Osteoblast (primary cell): ENCODE measurements around the gene SIRPG. TPM values are rescaled to one million over a fixed set of nuclear protein-coding genes. Genes with fewer than 3 reads are reported as not detected.

Experiments used
- DNase-seq: peaks from one replicate; pipeline ENCODE4 v3.0.0; 2011; ENCODE audit warnings: low spot score, mixed read lengths; ENCODE audit not compliant: insufficient read length; ENCODE audit errors: missing footprints
- H2AFZ ChIP-seq: 2 replicates; pipeline ENCODE4 v1.6.0; 2011; ENCODE audit warnings: mild to moderate bottlenecking, low read length
- H3K27ac ChIP-seq: 2 replicates; pipeline ENCODE4 v1.5.1; 2011; ENCODE audit warnings: mild to moderate bottlenecking, low read depth, low read length, moderate library complexity
- H3K27me3 ChIP-seq: 2 replicates; pipeline ENCODE4 v1.6.0; 2012; ENCODE audit warnings: mild to moderate bottlenecking, control low read depth, inconsistent platforms, low read length, moderate library complexity; ENCODE audit not compliant: insufficient read depth
- H3K36me3 ChIP-seq: 2 replicates; pipeline ENCODE4 v1.5.1; 2011; ENCODE audit warnings: mild to moderate bottlenecking, low read length, control low read depth, moderate library complexity; ENCODE audit not compliant: insufficient read depth
- H3K4me1 ChIP-seq: 2 replicates; pipeline ENCODE4 v1.5.1; 2011; ENCODE audit warnings: mild to moderate bottlenecking, low read length, control low read depth, moderate library complexity; ENCODE audit not compliant: insufficient read depth
- H3K4me2 ChIP-seq: 2 replicates; pipeline ENCODE4 v1.6.0; 2011; ENCODE audit warnings: mild to moderate bottlenecking, low read length; ENCODE audit not compliant: insufficient read depth
- H3K4me3 ChIP-seq: fragments of 200-600 bp; sonication (generic); 3 replicates; pipeline ENCODE4 v1.5.1; 2012; ENCODE audit warnings: mild to moderate bottlenecking, low read length, inconsistent platforms; ENCODE audit not compliant: insufficient read depth
- H3K79me2 ChIP-seq: 2 replicates; pipeline ENCODE4 v1.6.0; 2012; ENCODE audit warnings: mild to moderate bottlenecking, low read length, control low read depth, inconsistent platforms; ENCODE audit not compliant: insufficient read depth
- H3K9me3 ChIP-seq: 2 replicates; pipeline ENCODE4 v1.5.1; 2011; ENCODE audit warnings: low read depth, low read length, control low read depth
- H4K20me1 ChIP-seq: 2 replicates; pipeline ENCODE4 v1.6.0; 2012; ENCODE audit warnings: mild to moderate bottlenecking, low read length, control low read depth; ENCODE audit not compliant: insufficient read depth
- CTCF ChIP-seq: IDR thresholded peaks from 2 replicates; pipeline ENCODE4 v1.5.1; 2011; ENCODE audit warnings: mild to moderate bottlenecking, low read depth, low read length, moderate library complexity; ENCODE audit errors: extremely low read depth
- total RNA-seq: library from RNA; depleted of rRNA; stranded (reverse); fragments of >200 nt; gene quantifications from 2 replicates; pipeline ENCODE4 v1.2.3, GENCODE V29; 2012

SIRPG gene
- total RNA-seq, 1 donor, result not detected

GRCh38 chr20:1666802-1667201, 9.2 kb upstream of the SIRPG start:
- Histone ChIP-seq H3K27ac (no peak overlapping the region), H3K4me1 (no peaks in the 10 kb centered on the region), H3K27me3 (peaks cover 6% of the 10 kb centered on the region), H3K4me3 (no peak overlapping the region), H2AFZ (no peak overlapping the region), H3K36me3 (no peaks in the 10 kb centered on the region), H3K79me2 (no peaks in the 10 kb centered on the region), H3K4me2 (no peak overlapping the region), H4K20me1 (no peaks in the 10 kb centered on the region), H3K9me3 (no peaks in the 10 kb centered on the region)
- no peak for TF ChIP-seq CTCF
- no peak for DNase-seq

- TF ChIP-seq CTCF, result no peak
- DNase-seq, result peak; percentile 22
- H3K4me2 ChIP-seq, result no peak overlapping the region
- peaks cover 6% of the 10 kb centered on the region for H3K27me3 ChIP-seq
- no peaks in the 10 kb centered on the region for H3K9me3 ChIP-seq
- H3K4me1 ChIP-seq, result no peaks in the 10 kb centered on the region
- no peak overlapping the region for H3K27ac ChIP-seq
- H4K20me1 ChIP-seq, result no peaks in the 10 kb centered on the region
- H2AFZ ChIP-seq, result no peak overlapping the region
- no peaks in the 10 kb centered on the region for H3K36me3 ChIP-seq
- H3K4me3 ChIP-seq, result no peak overlapping the region
- no peaks in the 10 kb centered on the region for H3K79me2 ChIP-seq
Observed at GRCh38 chr20:1665345-1665744, 7.8 kb upstream of the SIRPG start.

- no peak for DNase-seq
- no peaks in the 10 kb centered on the region for H3K9me3 ChIP-seq
- no peak overlapping the region for H3K4me2 ChIP-seq
- H3K79me2 ChIP-seq, result no peaks in the 10 kb centered on the region
- peaks cover 6% of the 10 kb centered on the region for H3K27me3 ChIP-seq
- H3K36me3 ChIP-seq, result no peaks in the 10 kb centered on the region
- H3K4me3 ChIP-seq, result no peak overlapping the region
- TF ChIP-seq CTCF, result no peak
- H3K4me1 ChIP-seq, result no peaks in the 10 kb centered on the region
- no peaks in the 10 kb centered on the region for H4K20me1 ChIP-seq
- H3K27ac ChIP-seq, result no peak overlapping the region
- H2AFZ ChIP-seq, result no peak overlapping the region
Observed at GRCh38 chr20:1664911-1665310, 7.3 kb upstream of the SIRPG start.

- no peaks in the 10 kb centered on the region for H3K36me3 ChIP-seq
- H3K4me3 ChIP-seq, result no peak overlapping the region
- H3K4me1 ChIP-seq, result no peaks in the 10 kb centered on the region
- H4K20me1 ChIP-seq, result no peaks in the 10 kb centered on the region
- no peak for DNase-seq
- no peaks in the 10 kb centered on the region for H3K9me3 ChIP-seq
- no peak for TF ChIP-seq CTCF
- no peak overlapping the region for H3K27ac ChIP-seq
- H2AFZ ChIP-seq, result no peak overlapping the region
- H3K27me3 ChIP-seq, result peaks cover 8% of the 10 kb centered on the region
- H3K79me2 ChIP-seq, result no peaks in the 10 kb centered on the region
- no peak overlapping the region for H3K4me2 ChIP-seq
Observed at GRCh38 chr20:1663917-1664316, 6.3 kb upstream of the SIRPG start.
